Neural progenitor cell (in vitro differentiated cells): ENCODE measurements around the gene CCDC47. TPM values are rescaled to one million over a fixed set of nuclear protein-coding genes. Genes with fewer than 3 reads are reported as not detected.

Experiments
- DNase-seq: peaks from one replicate; pipeline ENCODE4 v3.0.0-alpha.2; 2016; ENCODE audit warnings: low spot score
- H2AFZ ChIP-seq: fragments of 200-600 bp; sonication (generic); replicated peaks from 2 replicates; pipeline ENCODE4 v1.6.1; 2016; ENCODE audit warnings: antibody characterized with exemption
- H3F3A ChIP-seq: fragments of 200-600 bp; sonication (generic); 2 replicates; pipeline ENCODE4 v1.6.1; 2016; ENCODE audit warnings: antibody characterized with exemption, low read depth
- H3K27ac ChIP-seq: fragments of 200-600 bp; sonication (generic); 2 replicates; pipeline ENCODE4 v1.5.1; 2016; ENCODE audit warnings: mild to moderate bottlenecking
- H3K27me3 ChIP-seq: fragments of 200-600 bp; sonication (generic); 2 replicates; pipeline ENCODE4 v1.6.1; 2016; ENCODE audit warnings: mild to moderate bottlenecking, moderate library complexity
- H3K36me3 ChIP-seq: fragments of 200-600 bp; sonication (generic); 2 replicates; pipeline ENCODE4 v1.5.1; 2016
- H3K4me1 ChIP-seq: fragments of 200-600 bp; sonication (generic); 2 replicates; pipeline ENCODE4 v1.6.1; 2016; ENCODE audit warnings: mixed run types
- H3K4me2 ChIP-seq: fragments of 200-600 bp; sonication (generic); 2 replicates; pipeline ENCODE4 v1.6.1; 2016
- H3K4me3 ChIP-seq: fragments of 200-600 bp; sonication (generic); 2 replicates; pipeline ENCODE4 v1.5.1; 2016
- H3K79me2 ChIP-seq: fragments of 200-600 bp; sonication (generic); 2 replicates; pipeline ENCODE4 v1.6.1; 2016; ENCODE audit warnings: low read depth
- H3K9ac ChIP-seq: fragments of 200-600 bp; sonication (generic); 2 replicates; pipeline ENCODE4 v1.6.1; 2016
- H3K9me3 ChIP-seq: fragments of 200-600 bp; sonication (generic); 2 replicates; pipeline ENCODE4 v1.5.1; 2016; ENCODE audit warnings: low read depth
- H4K20me1 ChIP-seq: fragments of 200-600 bp; sonication (generic); 2 replicates; pipeline ENCODE4 v1.6.1; 2016; ENCODE audit warnings: low read depth
- H3K27ac Mint-ChIP-seq: 3 replicates; pipeline ENCODE4 v1.8.0; 2021; ENCODE audit warnings: mixed read lengths
- H3K27me3 Mint-ChIP-seq: 2 replicates; pipeline ENCODE4 v1.8.0; 2022; ENCODE audit warnings: low read depth, mild to moderate bottlenecking, inconsistent platforms, moderate library complexity, mixed read lengths; ENCODE audit not compliant: insufficient read depth
- H3K36me3 Mint-ChIP-seq: 3 replicates; pipeline ENCODE4 v1.8.0; 2021; ENCODE audit warnings: mixed read lengths
- H3K4me1 Mint-ChIP-seq: 3 replicates; pipeline ENCODE4 v1.8.0; 2021; ENCODE audit warnings: mixed read lengths
- H3K4me3 Mint-ChIP-seq: 3 replicates; pipeline ENCODE4 v1.8.0; 2021; ENCODE audit warnings: mild to moderate bottlenecking, moderate library complexity, mixed read lengths
- H3K9me3 Mint-ChIP-seq: 3 replicates; pipeline ENCODE4 v1.8.0; 2020; ENCODE audit warnings: mixed read lengths
- EZH2 ChIP-seq: fragments of 200-600 bp; sonication (generic); IDR thresholded peaks from 2 replicates; pipeline ENCODE4 v1.6.1; 2017; ENCODE audit warnings: antibody characterized with exemption, mild to moderate bottlenecking, moderate library complexity
- EZH2phosphoT487 ChIP-seq: fragments of 200-600 bp; sonication (generic); IDR thresholded peaks from 2 replicates; pipeline ENCODE4 v1.6.1; 2017; ENCODE audit warnings: antibody characterized with exemption
- total RNA-seq: library from RNA; depleted of rRNA; stranded (reverse); fragments of >200 nt; gene quantifications from 2 replicates; pipeline ENCODE4 v1.2.3, GENCODE V29; 2015; ENCODE audit warnings: low replicate concordance
- TF ChIP-seq, protein P1 (sequence below): fragments of 200-600 bp; sonication (generic); IDR thresholded peaks from 2 replicates; pipeline ENCODE4 v1.5.1; 2017; ENCODE audit warnings: antibody characterized with exemption, mild to moderate bottlenecking

CCDC47 gene
- total RNA-seq, 1 donor from 2014 or later, result 60.8 TPM

GRCh38 chr17:63701456-63701820 lies 72.0 kb downstream of the CCDC47 start:
- H3K9me3 ChIP-seq, result no peaks in the 10 kb centered on the region
- H3K27ac ChIP-seq, result no peak overlapping the region
- H3K27me3 ChIP-seq, result peaks cover 12% of the 10 kb centered on the region
- Mint-ChIP-seq H3K4me3 (peak overlapping the region; percentile 80), H3K4me1 (peaks cover 17% of the 10 kb centered on the region), H3K9me3 (no peaks in the 10 kb centered on the region), H3K36me3 (peaks cover 13% of the 10 kb centered on the region), H3K27ac (peak overlapping the region; percentile 78), H3K27me3 (peaks cover 6% of the 10 kb centered on the region)
- H2AFZ ChIP-seq, result no peak overlapping the region
- H3K4me2 ChIP-seq, result peak overlapping the region; percentile 98
- peaks cover 39% of the 10 kb centered on the region for H3F3A ChIP-seq
- DNase-seq, result no peak
- H3K4me3 ChIP-seq, result peak overlapping the region; percentile 85
- peaks cover 55% of the 10 kb centered on the region for H4K20me1 ChIP-seq
- H3K79me2 ChIP-seq, result no peaks in the 10 kb centered on the region
- TF ChIP-seq, protein P1, sequence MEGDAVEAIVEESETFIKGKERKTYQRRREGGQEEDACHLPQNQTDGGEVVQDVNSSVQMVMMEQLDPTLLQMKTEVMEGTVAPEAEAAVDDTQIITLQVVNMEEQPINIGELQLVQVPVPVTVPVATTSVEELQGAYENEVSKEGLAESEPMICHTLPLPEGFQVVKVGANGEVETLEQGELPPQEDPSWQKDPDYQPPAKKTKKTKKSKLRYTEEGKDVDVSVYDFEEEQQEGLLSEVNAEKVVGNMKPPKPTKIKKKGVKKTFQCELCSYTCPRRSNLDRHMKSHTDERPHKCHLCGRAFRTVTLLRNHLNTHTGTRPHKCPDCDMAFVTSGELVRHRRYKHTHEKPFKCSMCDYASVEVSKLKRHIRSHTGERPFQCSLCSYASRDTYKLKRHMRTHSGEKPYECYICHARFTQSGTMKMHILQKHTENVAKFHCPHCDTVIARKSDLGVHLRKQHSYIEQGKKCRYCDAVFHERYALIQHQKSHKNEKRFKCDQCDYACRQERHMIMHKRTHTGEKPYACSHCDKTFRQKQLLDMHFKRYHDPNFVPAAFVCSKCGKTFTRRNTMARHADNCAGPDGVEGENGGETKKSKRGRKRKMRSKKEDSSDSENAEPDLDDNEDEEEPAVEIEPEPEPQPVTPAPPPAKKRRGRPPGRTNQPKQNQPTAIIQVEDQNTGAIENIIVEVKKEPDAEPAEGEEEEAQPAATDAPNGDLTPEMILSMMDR, result no peak
- peaks cover 11% of the 10 kb centered on the region for H3K4me1 ChIP-seq
- no peak overlapping the region for H3K9ac ChIP-seq
- no peaks in the 10 kb centered on the region for H3K36me3 ChIP-seq

GRCh38 chr17:63700528-63701455 lies 72.6 kb downstream of the CCDC47 start:
- peak overlapping the region; percentile 76 for H2AFZ ChIP-seq
- peaks cover 8% of the 10 kb centered on the region for H3K27me3 Mint-ChIP-seq
- H3K9me3 Mint-ChIP-seq, result no peaks in the 10 kb centered on the region
- peaks cover 15% of the 10 kb centered on the region for H3K4me1 Mint-ChIP-seq
- H3K36me3 Mint-ChIP-seq, result peaks cover 15% of the 10 kb centered on the region
- peak; percentile 20 for TF ChIP-seq EZH2phosphoT487
- TF ChIP-seq, protein P1, result peak; percentile 43
- peak; percentile 44 for TF ChIP-seq EZH2
- peak overlapping the region; percentile 98 for H3K4me2 ChIP-seq
- H4K20me1 ChIP-seq, result peaks cover 57% of the 10 kb centered on the region
- no peaks in the 10 kb centered on the region for H3K79me2 ChIP-seq
- H3K9ac ChIP-seq, result no peak overlapping the region
- H3F3A ChIP-seq, result peaks cover 41% of the 10 kb centered on the region
- H3K9me3 ChIP-seq, result no peaks in the 10 kb centered on the region
- peak; percentile 74 for DNase-seq
- no peaks in the 10 kb centered on the region for H3K36me3 ChIP-seq
- peak overlapping the region; percentile 85 for H3K4me3 ChIP-seq
- H3K4me3 Mint-ChIP-seq, result peak overlapping the region; percentile 80
- H3K27ac Mint-ChIP-seq, result peak overlapping the region; percentile 78
- H3K27me3 ChIP-seq, result peaks cover 12% of the 10 kb centered on the region
- H3K27ac ChIP-seq, result peak overlapping the region; percentile 68
- H3K4me1 ChIP-seq, result peaks cover 11% of the 10 kb centered on the region

- peak within 1 kb of the TSS; percentile 90 for H2AFZ ChIP-seq
- H3K27me3 Mint-ChIP-seq, result peaks cover 12% of the 10 kb centered on the region
- peaks cover 15% of the 10 kb centered on the region for H3K4me1 Mint-ChIP-seq
- peak within 1 kb of the TSS; percentile 85 for H3K4me3 ChIP-seq
- H3K36me3 ChIP-seq, result no peaks in the 10 kb centered on the region
- peaks cover 47% of the 10 kb centered on the region for H3F3A ChIP-seq
- peaks cover 53% of the 10 kb centered on the region for H4K20me1 ChIP-seq
- DNase-seq, result peak; percentile 90
- H3K4me2 ChIP-seq, result peak within 1 kb of the TSS; percentile 98
- H3K9me3 ChIP-seq, result no peaks in the 10 kb centered on the region
- peaks cover 11% of the 10 kb centered on the region for H3K4me1 ChIP-seq
- H3K27me3 ChIP-seq, result peaks cover 12% of the 10 kb centered on the region
- H3K27ac ChIP-seq, result peak within 1 kb of the TSS; percentile 68
- no peaks in the 10 kb centered on the region for H3K9me3 Mint-ChIP-seq
- peak within 1 kb of the TSS; percentile 81 for H3K4me3 Mint-ChIP-seq
- TF ChIP-seq, protein P1, result no peak
- no peak for TF ChIP-seq EZH2phosphoT487
- TF ChIP-seq EZH2, result no peak
- no peak within 1 kb of the TSS for H3K9ac ChIP-seq
- no peaks in the 10 kb centered on the region for H3K79me2 ChIP-seq
- peaks cover 17% of the 10 kb centered on the region for H3K36me3 Mint-ChIP-seq
- H3K27ac Mint-ChIP-seq, result no peak within 1 kb of the TSS
These were observed 73.5 kb downstream of the CCDC47 start, which contains the start of gene LIMD2 for GRCh38 chr17:63699638-63700527. Gene LIMD2 (minus strand): TSS chr17:63700125. CDS start chr17:63699298, 827 bp downstream.
